ENCODE measurements around the gene GM2A.
"Not testable (repeated sequence)": the region's sequence is repeated elsewhere in the genome, so short reads cannot be mapped to it uniquely, and the experiment has no call there.

The GM2A gene

DNA sequence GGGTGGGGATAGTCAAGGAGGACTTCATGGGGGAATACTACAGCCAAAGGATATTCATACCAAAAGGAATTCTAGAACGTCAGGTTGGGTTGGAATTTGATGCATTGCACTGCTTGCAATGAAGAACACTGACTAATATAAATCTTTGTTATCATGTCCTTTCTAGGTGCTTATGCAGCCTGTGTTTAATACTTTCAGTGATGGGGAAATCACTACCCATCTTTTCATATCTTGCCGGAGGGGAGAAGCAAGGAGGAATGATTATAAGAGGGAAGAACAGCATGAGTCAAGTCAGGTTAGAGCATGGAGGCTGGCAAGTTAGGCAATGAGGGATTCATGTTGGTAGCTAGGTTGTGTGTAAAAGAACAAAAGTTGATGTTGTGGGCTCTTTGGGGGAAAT lies 24.0 kb upstream of the GM2A start:
- DNase-seq = no peak

DNA sequence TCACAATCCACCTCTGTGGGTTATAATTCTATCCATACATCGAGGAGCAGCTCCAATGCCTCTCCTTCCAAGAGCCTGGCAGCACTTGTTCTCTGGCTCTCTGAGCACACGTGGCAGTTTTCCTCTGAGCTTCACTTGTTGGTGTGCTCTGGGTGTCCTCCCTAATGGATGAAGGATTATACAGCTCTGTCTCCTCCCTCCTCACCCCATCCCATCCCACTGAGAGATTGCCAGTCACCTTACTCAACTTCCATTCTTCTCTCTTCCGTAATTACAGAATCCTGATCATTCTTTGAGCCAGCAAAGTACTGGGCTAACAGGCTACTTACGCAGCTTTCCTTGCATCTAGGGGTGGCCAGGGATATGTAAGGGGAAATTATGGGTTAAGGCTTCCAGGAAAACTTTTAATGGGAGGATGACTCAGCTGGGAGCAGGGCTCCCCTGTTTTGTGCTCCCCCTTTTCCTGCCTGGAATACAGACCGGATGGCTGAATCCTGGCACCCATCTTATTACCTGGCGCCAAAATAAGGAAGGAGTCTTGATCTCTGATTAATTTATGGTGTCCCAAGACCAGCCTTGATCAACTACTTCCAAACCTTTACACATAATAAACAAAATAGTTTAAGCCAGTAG lies 22.8 kb upstream of the GM2A start:
- DNase-seq = no peak

DNA sequence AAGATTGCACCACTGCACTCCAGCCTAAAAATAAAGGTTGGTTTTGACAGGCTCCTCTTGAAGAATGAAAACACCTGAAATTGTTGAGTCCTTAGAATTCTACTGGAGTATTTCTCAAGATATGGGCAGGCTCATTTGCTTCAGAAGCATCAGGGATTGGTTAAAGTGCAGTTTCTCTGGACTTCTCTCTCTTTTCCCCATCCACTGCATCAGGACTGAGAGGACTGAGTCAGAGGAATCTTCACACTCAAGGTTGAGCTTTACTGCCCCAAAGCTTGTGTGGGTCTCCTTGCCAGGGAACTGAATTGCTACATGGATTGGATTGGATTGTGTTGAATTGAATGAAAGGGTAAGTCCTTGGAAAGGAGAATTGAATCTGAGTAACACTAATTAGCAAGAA lies 21.6 kb upstream of the GM2A start:
- no peak for DNase-seq

DNA sequence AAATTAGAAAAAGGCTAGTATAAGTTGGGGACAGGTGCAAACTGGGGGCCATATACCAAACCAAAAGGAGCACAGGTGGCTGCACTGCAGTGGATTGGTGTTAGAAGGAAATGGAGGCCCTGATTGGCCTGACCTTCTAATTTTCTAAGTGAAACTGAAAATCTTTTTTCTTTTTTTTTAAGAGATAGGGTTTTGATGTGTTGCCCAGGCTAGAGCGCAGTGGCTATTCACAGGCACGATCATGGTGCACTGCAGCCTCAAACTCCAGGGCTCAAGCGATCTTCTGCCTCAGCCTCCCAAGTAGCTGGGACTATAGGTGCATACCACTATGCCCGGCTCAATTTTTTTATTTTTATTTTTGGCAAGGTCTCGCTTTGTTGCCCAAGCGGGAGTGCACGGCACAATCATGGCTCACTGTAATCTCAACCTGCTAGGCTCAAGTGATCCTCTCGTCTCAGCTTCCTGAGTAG lies 19.3 kb upstream of the GM2A start:
- no peak for DNase-seq

DNA sequence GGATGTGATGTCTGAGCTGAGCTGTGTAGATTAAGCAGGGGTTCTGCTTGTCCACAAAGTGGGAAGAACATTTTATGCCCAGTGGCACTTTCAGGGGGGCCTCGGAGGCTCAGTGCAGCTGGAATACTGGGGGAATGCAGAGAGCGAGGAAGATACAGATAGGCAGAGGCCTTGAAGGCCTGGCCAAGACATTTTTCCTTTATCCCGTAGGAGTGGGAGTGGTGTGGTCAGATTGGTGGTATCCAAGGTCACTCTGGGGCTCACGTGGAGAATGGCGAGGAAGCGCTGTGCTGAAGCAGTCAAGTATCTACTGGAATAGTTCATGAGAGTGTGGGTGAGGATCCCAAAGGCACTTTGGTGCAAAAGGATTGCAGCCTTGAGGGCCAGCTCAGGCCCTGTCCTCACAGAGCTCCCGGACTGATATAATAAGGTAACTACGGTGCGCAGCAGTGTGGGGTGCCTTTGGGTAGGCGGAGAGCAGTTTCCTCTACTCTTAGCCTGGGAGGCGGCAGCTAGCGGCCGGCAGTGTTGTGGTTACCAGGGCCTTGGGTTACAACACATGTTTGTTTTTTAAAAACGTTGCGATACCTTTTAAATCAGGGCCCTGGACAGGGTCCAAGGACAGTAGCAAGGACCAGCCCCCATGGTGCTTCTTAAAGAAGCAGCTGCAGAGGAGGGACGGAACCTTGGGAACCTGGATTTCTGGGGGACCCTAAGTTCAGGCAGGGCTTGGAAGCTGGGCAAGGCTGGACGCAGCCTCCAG lies 18.3 kb upstream of the GM2A start:
- no peak for DNase-seq

DNA sequence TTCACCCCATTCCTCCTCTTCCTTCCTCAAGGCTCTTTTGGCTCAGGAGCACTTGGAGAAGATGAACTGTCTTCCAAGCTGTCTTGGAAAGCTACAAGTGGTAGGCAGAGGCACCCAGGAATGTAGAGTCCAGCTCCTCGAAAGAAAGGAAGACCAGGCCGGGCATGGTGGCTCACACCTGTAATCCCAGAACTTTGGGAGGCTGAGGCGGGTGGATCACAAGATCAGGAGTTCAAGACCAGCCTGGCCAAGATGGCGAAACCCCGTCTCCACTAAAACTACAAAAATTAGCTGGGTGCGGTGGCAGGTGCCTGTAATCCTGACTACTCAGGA lies 17.8 kb upstream of the GM2A start:
- DNase-seq = not testable (repeated sequence)

DNA sequence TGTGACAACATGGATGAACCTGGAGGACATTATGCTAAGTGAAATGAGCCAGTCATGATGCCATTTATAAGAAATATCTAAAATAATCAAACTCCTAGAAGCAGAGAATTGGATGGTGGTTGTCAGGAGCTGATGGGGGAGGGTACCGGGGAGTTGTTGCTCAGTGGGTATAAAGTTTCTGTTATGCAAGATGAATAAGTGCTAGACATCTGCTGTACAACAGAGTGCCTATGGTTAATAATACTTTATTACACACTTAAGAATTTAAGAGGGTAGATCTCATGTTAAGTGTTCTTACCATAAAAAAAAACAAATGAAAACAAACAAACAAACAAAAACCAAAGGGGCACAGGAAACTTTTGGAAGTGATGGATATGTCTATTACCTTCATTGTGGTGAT lies 16.1 kb upstream of the GM2A start:
- no peak for DNase-seq

DNA sequence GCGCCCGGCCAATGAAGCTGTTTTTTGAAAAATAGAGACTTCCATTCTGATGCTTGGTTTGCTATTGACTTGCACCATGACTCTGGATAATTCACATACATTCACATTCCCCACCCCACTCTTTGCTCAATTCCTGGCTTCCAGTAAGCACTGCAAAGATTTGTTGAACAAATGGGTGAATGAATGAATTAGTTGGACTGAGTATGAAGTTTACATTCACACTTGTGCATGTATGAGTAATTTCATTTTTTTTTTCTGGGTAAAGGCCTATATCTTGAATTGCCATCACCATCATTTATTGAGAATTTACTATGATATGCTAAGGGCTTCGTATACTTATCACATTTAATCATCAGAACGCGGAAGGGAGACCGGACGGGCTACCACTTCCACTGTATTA lies 15.3 kb upstream of the GM2A start:
- no peak for DNase-seq

DNA sequence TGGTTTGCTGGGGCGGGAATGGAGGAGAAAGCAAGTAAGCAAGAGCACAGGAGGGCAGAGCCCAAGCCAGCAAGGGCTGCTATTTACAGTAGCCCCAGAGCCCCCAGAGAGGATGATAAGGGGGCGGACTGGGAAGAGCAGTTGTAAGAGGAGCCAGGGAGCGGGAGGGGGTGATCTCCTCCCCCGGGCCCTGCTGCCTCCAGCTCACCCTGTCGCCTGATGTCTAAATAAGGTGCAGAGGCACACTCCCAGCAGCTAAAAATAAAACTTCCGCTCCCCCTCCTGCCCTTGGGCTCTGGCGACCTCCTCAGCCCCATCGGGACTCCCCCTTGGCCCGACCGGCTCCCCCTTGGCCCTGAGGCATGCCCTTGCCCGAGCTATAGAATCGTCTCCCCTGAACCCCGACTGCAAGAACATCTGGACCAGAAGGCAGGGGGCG lies 14.7 kb upstream of the GM2A start:
- no peak for DNase-seq

DNA sequence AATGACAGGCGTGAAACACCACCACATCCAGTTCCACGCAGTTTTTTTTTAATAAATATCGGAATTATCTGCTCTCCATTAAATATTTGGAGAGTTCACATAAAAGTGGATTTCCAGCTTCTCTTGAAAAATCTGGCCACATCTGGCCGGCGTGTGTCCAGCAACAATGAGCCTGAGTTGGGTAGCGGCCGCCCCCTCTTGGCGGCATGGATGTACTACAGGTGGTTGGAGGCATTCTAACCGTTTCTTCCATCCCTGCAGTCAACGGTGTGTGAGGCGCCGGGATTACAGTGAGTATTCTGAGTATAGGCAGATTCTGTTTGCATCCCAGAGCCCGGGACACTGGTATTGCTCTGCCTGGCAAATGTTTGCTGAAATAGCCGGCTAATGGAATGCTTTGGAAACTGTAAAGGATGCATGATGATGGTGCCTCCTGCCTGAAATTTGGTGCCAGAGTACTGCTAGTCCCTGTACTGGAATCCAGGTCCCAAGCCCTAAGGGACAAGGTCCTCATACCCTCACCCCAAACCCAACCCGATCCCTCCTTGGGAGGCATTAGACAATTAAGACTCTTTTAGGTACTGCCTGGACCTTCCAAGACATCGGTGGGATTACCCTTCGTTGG lies 13.6 kb upstream of the GM2A start:
- DNase-seq = peak; percentile 73

DNA sequence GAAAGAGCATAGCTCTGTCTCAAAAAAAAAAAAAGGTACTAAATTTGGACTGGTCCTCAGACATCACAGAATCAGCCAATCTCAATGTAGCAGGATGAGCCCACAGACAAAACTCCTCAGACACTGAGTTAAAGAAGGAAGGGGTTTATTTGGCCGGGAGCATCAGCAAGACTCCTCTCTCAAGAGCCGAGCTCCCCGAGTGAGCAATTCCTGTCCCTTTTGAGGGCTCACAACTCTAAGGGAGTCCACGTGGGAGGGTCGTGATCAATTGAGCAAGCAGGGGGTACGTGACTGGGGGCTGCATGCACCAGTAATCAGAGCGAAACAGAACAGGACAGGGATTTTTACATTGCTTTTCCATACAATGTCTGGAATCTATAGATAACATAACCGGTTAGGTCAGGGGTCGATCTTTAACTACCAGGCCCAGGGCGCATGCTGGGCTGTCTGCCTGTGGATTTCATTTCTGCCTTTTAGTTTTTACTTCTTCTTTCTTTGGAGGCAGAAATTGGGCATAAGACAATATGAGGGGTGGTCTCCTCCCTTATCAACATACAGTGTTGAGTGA lies 12.6 kb upstream of the GM2A start:
- peak; percentile 44 for DNase-seq

DNA sequence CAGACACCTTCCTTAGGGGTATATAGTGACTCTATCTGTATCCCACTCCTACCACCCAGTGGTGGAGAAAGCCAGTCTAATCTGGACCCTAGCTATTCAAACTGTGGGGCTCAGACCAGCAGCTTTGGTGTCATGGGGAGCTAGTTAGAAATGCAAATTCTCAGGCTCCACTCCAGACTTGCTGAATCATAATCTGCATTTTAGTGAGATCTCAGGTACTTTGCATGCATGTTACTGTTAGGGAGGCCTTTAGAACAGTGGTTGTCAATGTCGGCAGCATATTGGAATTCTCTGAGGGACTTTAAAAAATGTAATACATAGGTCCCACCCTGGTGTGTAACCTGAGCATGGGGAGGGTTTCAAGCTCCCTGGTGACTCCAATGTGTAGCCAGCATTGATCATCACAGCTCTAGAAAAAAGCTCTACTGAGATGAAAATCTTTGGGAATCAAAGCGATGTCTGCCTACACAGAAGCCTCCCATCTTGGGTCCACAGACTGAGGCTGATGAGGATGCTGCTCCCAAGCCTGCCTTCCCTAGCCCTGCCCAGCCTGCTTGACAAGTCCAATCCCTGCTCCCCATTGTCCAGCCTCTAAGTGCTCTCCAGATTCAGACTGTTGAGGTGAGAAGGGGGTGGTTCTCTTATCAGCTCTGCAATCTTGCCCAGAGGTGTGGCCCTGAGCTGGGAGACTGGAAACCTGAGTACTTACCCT lies 11.9 kb upstream of the GM2A start:
- no peak for DNase-seq

DNA sequence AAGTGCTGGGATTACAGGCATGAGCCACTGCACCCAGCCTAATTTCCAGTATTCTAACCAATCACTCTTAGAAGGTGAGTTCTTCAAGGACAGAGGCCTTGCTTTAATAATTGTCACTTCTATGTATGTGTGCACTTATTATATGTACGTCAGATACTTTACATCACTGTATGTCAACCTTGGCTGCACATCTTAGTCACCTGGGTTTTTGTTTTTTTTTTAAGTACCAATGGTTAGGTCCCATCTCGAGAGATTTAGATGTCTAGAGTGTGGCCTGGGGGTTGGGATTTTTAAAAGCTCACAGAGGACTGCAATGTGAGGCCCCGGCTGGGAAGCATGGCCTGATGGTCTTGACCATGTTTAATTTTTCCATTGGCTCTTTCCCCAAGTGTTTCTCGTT lies 9.9 kb upstream of the GM2A start:
- no peak for DNase-seq

DNA sequence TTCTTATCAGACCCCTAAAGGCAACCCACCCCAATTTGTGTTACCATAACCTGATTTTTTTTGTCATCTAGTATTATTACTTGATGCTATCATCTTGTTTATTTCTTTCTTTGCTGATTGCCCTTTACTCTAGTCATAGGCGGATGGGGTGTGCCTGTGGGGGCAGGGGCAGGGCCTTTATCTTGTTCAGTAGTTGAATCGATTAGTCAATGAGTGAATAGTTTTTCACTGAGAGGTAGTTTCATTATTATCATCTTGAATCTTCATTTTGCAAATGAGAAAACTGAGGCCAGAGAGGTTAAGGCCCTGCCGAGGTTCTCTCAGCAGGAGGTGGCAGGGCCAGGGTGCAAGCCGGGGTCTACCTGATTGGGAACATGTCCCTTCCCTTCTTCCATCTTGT lies 9.4 kb upstream of the GM2A start:
- no peak for DNase-seq

DNA sequence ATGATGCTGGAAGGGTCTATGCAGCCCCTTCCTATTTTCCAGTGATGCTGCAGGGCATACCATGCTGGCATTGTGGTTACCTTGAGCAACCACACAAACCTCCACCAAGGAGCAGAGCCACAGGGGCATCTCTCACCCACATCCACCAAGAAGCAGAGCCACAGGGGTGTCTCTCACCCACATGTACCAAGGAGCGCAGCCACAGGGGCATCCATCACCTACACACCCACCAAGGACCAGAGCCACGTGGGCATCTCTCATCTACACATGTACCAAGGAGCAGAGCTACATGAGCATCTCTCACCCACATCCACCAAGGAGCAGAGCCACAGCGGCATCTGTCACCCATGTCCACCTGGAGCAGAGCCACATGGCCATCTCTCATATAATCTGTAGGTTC lies 8.8 kb upstream of the GM2A start:
- no peak for DNase-seq

DNA sequence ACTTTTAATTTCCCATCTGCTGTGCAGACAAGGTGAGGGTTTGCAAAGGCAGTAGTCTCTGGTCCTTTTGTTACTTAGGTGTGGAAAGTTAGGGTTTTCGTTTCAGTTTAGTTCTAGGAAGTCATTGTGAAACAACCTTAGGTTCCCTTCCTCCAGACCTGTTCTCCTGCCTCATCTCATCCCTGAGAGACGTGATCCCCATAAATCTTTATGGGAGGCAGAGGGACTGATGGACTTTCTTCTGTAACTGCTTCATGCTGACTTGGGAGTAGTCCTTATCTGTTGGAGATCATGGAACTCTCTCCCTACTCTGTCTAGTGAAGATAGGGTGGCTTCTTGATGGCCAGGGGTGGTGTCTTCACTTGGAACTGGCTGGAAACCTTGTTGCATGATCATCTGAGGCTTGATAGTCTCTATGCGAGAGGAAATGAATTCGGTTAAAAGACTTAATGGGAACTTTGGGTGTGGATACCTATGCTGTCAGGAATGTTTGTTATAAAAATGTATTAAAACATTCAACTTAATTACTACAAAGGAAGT lies 7.2 kb upstream of the GM2A start:
- no peak for DNase-seq

DNA sequence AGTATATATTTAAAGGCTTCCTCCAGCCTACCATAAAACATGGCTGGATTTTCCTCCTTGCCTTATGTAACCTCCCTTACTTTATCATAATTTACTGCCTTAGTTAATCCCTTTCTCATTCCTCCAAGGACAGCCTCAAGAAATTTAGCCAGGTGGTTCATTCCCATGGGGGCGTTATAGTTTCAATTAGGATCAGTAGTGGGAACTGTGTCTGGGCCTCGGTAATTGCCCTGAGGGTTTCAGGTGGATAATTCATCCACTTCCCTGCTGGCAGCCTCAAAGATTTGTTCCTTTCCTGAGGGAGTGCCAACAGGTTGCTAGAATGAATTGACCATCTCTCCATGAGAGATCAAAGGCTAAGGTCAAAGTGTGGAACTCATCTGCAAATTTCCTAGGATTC lies 4.3 kb upstream of the GM2A start:
- DNase-seq = no peak

DNA sequence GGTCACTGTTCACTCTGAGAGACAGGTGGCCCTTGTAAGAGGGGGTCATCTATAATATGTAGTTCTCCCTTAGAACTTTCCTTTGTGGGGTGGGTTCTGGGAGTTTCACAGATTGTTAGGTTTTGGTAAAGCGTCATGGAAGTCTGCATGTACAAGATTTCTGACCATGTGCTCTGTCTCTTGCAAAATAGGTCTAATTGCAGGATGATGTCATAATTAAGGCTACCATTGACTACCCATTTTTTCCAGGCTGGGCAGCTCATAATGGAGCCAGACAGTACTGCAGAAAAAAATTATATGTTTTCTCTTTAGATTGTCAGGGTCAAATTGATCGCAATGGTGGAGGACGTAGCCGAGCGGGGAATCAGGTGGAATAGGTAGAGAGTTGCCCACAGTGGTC lies 3.7 kb upstream of the GM2A start:
- no peak for DNase-seq

DNA sequence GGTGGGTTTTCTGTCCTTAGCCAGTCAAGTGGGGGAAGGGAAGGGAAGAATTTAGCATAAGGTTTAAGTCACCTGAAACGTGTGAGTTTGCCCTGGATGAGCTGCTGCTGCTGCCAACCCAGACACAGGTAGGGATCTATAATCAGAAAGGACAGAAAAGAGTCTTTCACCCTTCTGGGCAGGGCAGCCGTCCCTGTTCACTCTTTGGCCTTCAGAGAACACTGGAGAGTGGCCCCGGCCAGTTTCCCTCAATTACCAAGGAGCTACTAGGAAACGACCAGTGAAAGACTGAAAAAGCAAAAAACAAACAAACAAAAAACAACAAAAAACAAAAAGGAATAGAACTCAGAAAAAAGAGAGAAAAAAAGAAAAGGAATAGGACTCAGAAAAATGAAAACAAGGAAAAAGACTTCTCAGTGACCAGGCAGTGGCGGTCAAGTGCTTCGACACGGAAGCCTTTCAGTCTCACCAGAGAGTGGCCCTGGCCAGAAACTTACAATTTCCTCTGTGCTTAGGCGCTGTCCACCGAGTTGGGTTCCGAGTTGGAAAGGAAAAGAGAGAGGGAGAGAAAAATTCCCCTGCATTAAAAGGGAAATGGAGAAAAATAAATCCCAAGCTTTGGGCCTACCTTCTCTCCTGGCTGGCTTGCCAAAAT lies 2.5 kb upstream of the GM2A start:
- peak; percentile 80 for DNase-seq

DNA sequence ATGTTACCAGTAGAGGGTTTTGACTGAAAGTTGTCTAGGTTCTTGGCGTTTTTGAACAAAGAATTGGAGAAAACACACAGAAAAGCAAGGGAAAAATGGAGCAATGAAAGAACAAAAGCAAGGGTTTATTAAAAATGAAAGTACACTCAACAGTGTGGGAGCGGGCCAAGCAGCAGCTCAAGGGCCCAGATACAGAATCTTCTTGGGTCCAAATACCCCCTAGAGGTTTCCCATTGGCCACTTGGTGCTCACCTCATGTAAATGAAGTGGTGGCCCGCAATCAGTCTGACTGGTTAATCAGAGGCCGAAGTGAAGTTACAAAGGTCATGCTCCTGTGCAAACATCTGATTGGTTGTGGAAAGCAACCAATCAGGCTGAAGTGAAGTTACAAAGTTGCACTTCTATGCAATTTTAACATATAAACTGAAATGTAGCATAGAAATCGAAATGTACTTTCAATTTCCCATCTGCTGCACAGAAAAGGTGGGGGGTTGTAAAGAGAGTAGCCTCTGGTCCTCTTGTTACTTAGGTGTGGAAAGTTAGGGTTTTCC lies 1.9 kb upstream of the GM2A start:
- peak; percentile 97 for DNase-seq

DNA sequence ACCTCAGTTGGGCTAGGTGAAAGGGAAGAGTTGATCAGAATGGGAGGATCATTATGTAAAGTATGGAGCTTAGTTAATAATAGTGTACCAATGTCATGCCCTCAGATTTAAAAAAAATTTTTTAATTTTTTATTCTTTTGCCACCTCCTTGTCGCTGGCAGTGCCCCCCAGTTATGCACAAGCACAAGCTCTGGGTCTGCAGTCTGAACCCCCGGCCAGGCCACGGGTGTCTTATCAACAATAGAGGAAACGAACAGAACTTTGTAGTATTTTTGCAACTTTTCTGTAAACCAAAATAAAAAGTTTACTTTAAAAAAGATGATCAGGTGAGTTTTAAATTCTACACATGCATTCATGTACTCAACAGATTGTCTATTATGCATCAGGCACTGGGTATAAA lies 1.4 kb upstream of the GM2A start:
- no peak for DNase-seq

DNA sequence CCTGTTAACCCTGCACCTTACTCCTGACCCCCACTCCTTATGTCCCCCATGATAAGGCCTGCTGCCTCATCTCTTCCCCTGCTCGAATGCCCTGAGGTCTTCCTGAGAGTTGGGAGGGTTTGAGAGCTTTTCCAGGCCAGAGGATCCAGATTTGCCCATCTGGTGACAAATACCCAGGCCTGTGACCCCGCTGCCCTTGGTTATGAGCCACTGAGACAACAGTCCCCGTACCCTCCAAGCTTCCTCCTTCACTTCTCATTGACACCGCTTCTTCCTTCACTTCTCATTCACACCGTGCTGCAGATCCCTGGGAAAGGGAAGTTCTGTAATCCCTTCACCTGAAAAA lies 593 bp downstream of the GM2A start:
- DNase-seq = peak; percentile 49
